Esophagus squamous epithelium (tissue), 5 donors: ENCODE measurements around the gene STARD9. TPM values are rescaled to one million over a fixed set of nuclear protein-coding genes. Genes with fewer than 3 reads are reported as not detected.
A peak's percentile ranks its signal among the peaks of the same experiment; 100 is the strongest.
"Not testable (repeated sequence)": the region's sequence is repeated elsewhere in the genome, so short reads cannot be mapped to it uniquely, and the experiment has no call there.

Experiments used
- DNase-seq: peaks from one replicate; lab custom pipeline; 2025; lab: John Stamatoyannopoulos, UW
- H3K27ac ChIP-seq, 4 donors: fragments of 200-600 bp; sonication (generic); one replicate each; pipeline ENCODE4 v1.5.1; 2016 to 2019; ENCODE audit warnings: mild to moderate bottlenecking in 1 of 4
- H3K27me3 ChIP-seq, 4 donors: fragments of 200-600 bp; sonication (generic); 1 replicate in 3 of 4; 2 replicates in 1 of 4; pipeline versions ENCODE4 v1.5.1 to v1.6.0; 2017 to 2021; ENCODE audit warnings: antibody characterized with exemption in 1 of 4
- H3K36me3 ChIP-seq, 3 donors: fragments of 200-600 bp; sonication (generic); one replicate each; pipeline ENCODE4 v1.5.1; 2016 to 2019
- H3K4me1 ChIP-seq, 3 donors: fragments of 200-600 bp; sonication (generic); one replicate each; pipeline ENCODE4 v1.5.1; 2017 to 2019
- H3K4me3 ChIP-seq, 4 donors: fragments of 200-600 bp; sonication (generic); 1 replicate in 3 of 4; 2 replicates in 1 of 4; pipeline ENCODE4 v1.5.1; 2016 to 2019; ENCODE audit warnings: mild to moderate bottlenecking in 2 of 4, moderate library complexity in 1 of 4
- H3K9me3 ChIP-seq, 3 donors: fragments of 200-600 bp; sonication (generic); one replicate each; pipeline ENCODE4 v1.5.1; 2016 to 2019
- CTCF ChIP-seq, 6 experiments: fragments of 450-650 bp in 4 of 6; fragments of 200-600 bp in 2 of 6; sonication (generic) in 2 of 6; IDR thresholded peaks; one replicate each; pipeline ENCODE4 v1.5.1; 2016 to 2019; ENCODE audit warnings: antibody characterized with exemption in 6 of 6, mild to moderate bottlenecking in 4 of 6, moderate library complexity in 4 of 6
- POLR2A ChIP-seq, 4 donors: fragments of 450-650 bp; IDR thresholded peaks; one replicate each; pipeline ENCODE4 v1.6.1; 2017; ENCODE audit warnings: antibody characterized with exemption in 4 of 4, mild to moderate bottlenecking in 4 of 4, moderate library complexity in 3 of 4
- WGBS, 2 donors: methylation state at CpG; one replicate each; pipeline ENCODE4 v1.1.5; 2018; 5-methylcytosine and 5-hydroxymethylcytosine counted together
- intact Hi-C: fragments of 100-400 bp; cut with DNase I; formaldehyde crosslinking; loops from one replicate; pipeline ENCODE4 v1.15.0; 2022
- total RNA-seq, 4 donors: library from RNA; depleted of rRNA; stranded (reverse); fragments of >200 nt; gene quantifications; one replicate each; pipeline ENCODE4 v1.1.0, GENCODE V29; 2016
- donor health status: DM: yes; HTN: yes; CAD: no.

STARD9 gene
- total RNA-seq, 4 donors from 2014 or later, result 1.4 to 14.5 (median 2.3) TPM

GRCh38 chr15:42591238-42591934 lies 16.0 kb downstream of the STARD9 start:
- intact Hi-C loops, result no loop called here
- H3K9me3 ChIP-seq, result no peaks in the 10 kb centered on the region
- TF ChIP-seq CTCF (IDR thresholded peaks at IDR 0.05) (peak in 4 of 6 experiments; percentile 23 to 39 (median 24)), POLR2A (IDR thresholded peaks at IDR 0.05) (no peak)
- no peaks in the 10 kb centered on the region for H3K36me3 ChIP-seq
- H3K4me1 ChIP-seq, result peaks cover 0 to 38% (median 18%) of the 10 kb centered on the region in 3 donors
- H3K27ac ChIP-seq, result peak overlapping the region in 3 of 4 donors; percentile 22 to 68 (median 34)
- 73 to 79% methylated on average over 8 to 9 of the region's 10 CpGs for WGBS, 2 donors
- H3K4me3 ChIP-seq, result no peak overlapping the region
- no peaks in the 10 kb centered on the region for H3K27me3 ChIP-seq
- no peak for DNase-seq

DNA sequence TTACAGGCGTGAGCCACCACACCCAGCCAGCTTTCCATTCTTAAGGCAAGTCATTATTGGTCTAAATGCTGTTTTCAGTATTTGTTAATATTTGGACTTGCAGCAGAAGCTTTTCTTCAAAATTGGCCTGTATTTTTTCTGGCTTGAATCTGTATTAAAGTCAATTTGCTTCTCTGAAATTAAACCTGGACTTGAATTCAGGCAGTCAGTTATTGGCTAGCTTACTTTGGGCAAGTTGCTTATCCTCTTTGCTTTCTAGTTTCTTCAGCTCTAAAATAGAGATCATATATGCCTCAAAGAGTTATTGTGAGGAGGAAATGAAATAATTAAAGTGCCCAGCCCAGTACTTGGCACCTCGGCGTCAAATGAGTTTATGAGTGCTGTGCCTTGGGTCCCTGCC lies 17.3 kb downstream of the STARD9 start:
- TF ChIP-seq POLR2A (IDR thresholded peaks at IDR 0.05) (no peak), CTCF (IDR thresholded peaks at IDR 0.05) (no peak)
- H3K4me1 ChIP-seq, result peaks cover 0 to 48% (median 18%) of the 10 kb centered on the region in 3 donors
- H3K9me3 ChIP-seq, result no peaks in the 10 kb centered on the region
- no peak for DNase-seq
- H3K36me3 ChIP-seq, result no peaks in the 10 kb centered on the region
- H3K4me3 ChIP-seq, result peak overlapping the region in 1 of 4 donors; percentile 28
- intact Hi-C loops, result no loop called here
- H3K27me3 ChIP-seq, result no peaks in the 10 kb centered on the region
- 73 to 79% methylated on average over 3 of the region's 3 CpGs for WGBS, 2 donors
- peak overlapping the region; percentile 47 to 81 (median 70) for H3K27ac ChIP-seq

- no peaks in the 10 kb centered on the region for H3K27me3 ChIP-seq
- peak overlapping the region; percentile 47 to 81 (median 70) for H3K27ac ChIP-seq
- intact Hi-C loops, result no loop called here
- peak overlapping the region in 1 of 4 donors; percentile 28 for H3K4me3 ChIP-seq
- H3K4me1 ChIP-seq, result peaks cover 0 to 48% (median 18%) of the 10 kb centered on the region in 3 donors
- no peaks in the 10 kb centered on the region for H3K9me3 ChIP-seq
- WGBS, 2 donors, result 73 to 83% methylated on average over 4 of the region's 4 CpGs
- H3K36me3 ChIP-seq, result no peaks in the 10 kb centered on the region
- no peak for TF ChIP-seq POLR2A (IDR thresholded peaks at IDR 0.05)
- TF ChIP-seq CTCF (IDR thresholded peaks at IDR 0.05), result no peak
- no peak for DNase-seq
Measured at GRCh38 chr15:42593143-42593542, 17.7 kb downstream of the STARD9 start.

DNA sequence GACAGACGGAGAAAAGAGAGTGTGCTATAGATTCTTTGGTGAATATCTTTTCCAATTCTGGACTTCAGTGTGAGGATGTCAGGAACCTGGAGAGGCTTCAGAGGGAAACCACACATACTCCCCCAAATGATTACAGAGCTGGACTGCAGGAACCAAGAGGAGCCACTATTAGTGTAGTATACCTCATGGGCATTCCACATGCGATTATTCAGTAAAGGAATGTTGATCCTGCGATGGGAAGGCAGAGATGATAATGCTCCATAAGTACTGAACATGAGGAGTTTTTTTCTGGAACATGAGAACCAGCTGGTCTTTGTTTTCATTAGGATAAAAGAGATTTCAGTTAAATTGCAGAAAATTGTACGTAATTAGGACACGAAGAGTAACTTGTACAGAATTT lies 18.7 kb downstream of the STARD9 start:
- Histone ChIP-seq H3K4me1 (peaks cover 0 to 48% (median 18%) of the 10 kb centered on the region in 3 donors), H3K9me3 (no peaks in the 10 kb centered on the region), H3K27me3 (no peaks in the 10 kb centered on the region), H3K27ac (peak overlapping the region; percentile 47 to 81 (median 70)), H3K4me3 (no peak overlapping the region), H3K36me3 (no peaks in the 10 kb centered on the region)
- 60% methylated on average over 5 of the region's 5 CpGs for WGBS, 2 donors
- DNase-seq, result no peak
- TF ChIP-seq CTCF (IDR thresholded peaks at IDR 0.05), result no peak
- TF ChIP-seq POLR2A (IDR thresholded peaks at IDR 0.05), result no peak
- intact Hi-C loops, result no loop called here

DNA sequence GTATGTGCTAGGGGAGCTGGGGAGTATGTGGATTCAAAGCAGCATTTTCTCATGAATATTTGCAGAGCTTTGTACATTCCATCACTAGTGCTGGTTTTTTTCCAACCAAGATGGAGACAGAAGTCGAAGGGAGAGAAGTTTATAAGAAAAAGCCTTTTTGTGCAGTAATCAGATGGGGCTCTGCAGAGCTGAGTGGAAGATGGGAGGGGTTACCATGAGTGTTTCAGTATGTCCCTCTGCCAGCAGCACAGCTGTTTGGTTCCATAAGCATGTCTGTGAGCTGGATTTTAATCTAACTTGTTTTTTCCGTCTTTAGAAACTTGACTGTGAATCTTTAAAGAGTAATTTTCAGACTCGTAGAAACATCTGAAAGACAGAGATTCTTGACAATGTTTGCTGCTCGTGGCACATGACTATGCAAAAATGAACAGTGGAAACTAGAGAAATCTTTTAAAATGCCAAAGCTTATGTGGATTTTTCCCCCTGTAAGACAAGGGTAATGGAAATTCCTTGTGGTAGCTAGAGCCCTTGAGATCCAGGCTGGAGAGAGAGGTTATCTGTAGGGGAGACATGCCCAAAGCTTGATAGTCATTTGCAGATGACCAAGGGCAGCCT lies 20.3 kb downstream of the STARD9 start:
- no peaks in the 10 kb centered on the region for H3K27me3 ChIP-seq
- intact Hi-C loops, result no loop called here
- H3K9me3 ChIP-seq, result no peaks in the 10 kb centered on the region
- WGBS, 2 donors, result 54 to 61% methylated on average over 4 of the region's 4 CpGs
- no peak for DNase-seq
- no peak overlapping the region for H3K4me3 ChIP-seq
- H3K36me3 ChIP-seq, result no peaks in the 10 kb centered on the region
- TF ChIP-seq CTCF (IDR thresholded peaks at IDR 0.05) (no peak), POLR2A (IDR thresholded peaks at IDR 0.05) (no peak)
- peaks cover 0 to 48% (median 18%) of the 10 kb centered on the region in 3 donors for H3K4me1 ChIP-seq
- H3K27ac ChIP-seq, result peak overlapping the region in 3 of 4 donors; percentile 14 to 72 (median 38)

- H3K27ac ChIP-seq, H3K27me3 ChIP-seq, H3K4me3 ChIP-seq, H3K36me3 ChIP-seq, H3K9me3 ChIP-seq, DNase-seq, intact Hi-C loops: not testable (repeated sequence)
- peaks cover 0 to 33% (median 16%) of the 10 kb centered on the region in 3 donors for H3K4me1 ChIP-seq
- whole genome bisulfite sequencing, 2 donors, result 97 to 100% methylated on average over 4 to 5 of the region's 30 CpGs
Measured at GRCh38 chr15:42601316-42601715, 25.9 kb downstream of the STARD9 start.
